Type B pancreatic cell (in vitro differentiated cells): ENCODE results near the gene PRM1. TPM values are rescaled to one million over a fixed set of nuclear protein-coding genes. Genes with fewer than 3 reads are reported as not detected.

ENCODE experiments used
- DNase-seq: peaks from one replicate; pipeline ENCODE4 v3.0.0; 2021; ENCODE audit warnings: mixed read lengths; ENCODE audit not compliant: unreplicated experiment; ENCODE audit errors: extremely low spot score
- H3K27ac Mint-ChIP-seq: 2 replicates; pipeline ENCODE4 v1.8.0; 2021; ENCODE audit warnings: mild to moderate bottlenecking, mixed read lengths
- H3K27me3 Mint-ChIP-seq: 2 replicates; pipeline ENCODE4 v1.8.0; 2021; ENCODE audit warnings: mixed read lengths
- H3K36me3 Mint-ChIP-seq: 2 replicates; pipeline ENCODE4 v1.8.0; 2021; ENCODE audit warnings: mixed read lengths
- H3K4me1 Mint-ChIP-seq: one replicate; pipeline ENCODE4 v1.8.0; 2021; ENCODE audit warnings: mixed read lengths; ENCODE audit not compliant: unreplicated experiment
- H3K4me3 Mint-ChIP-seq: 2 replicates; pipeline ENCODE4 v1.8.0; 2021; ENCODE audit warnings: mild to moderate bottlenecking, mixed read lengths
- H3K9me3 Mint-ChIP-seq: 2 replicates; pipeline ENCODE4 v1.8.0; 2021; ENCODE audit warnings: mixed read lengths
- total RNA-seq: library from RNA; stranded (reverse); gene quantifications from 2 replicates; pipeline ENCODE4 v1.2.1, GENCODE V29; 2021; ENCODE audit warnings: low replicate concordance
- TF ChIP-seq, protein P1 (sequence below): fragments of 200-600 bp; sonication (generic); conservative IDR thresholded peaks from 2 replicates; pipeline ENCODE4 v1.5.0; 2021; ENCODE audit warnings: antibody characterized with exemption, mild to moderate bottlenecking

The PRM1 gene
- total RNA-seq, 1 donor from 2014 or later, result not detected

DNA sequence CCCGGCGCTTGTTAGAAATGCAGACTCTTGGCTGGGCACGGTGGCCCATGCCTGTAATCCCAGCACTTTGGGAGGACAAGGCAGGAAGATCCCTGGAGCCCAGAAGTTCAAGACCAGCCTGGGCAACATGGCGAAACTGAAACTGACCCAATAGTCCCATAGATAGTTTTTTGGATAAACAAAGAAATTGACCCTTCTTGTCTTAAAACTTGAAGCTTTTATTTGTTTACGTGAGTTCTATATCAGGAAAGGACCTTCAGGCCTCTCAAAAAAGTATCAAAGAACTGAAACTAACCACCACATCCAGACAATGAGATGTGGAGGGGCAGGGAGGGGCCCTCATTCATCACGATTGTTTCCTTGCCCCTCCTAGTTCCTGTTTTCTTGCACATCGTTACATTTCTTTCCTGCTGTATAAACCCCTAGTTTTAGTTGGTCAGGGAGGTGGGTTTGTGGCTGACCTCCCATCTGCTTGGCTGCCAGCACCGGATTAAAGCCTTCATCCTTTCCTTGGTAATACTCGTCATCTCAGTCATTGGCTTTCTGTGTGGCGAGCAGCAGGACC is 29.9 kb upstream of the PRM1 start:
- no peaks in the 10 kb centered on the region for H3K27me3 Mint-ChIP-seq
- no peak overlapping the region for H3K4me3 Mint-ChIP-seq
- no peak overlapping the region for H3K27ac Mint-ChIP-seq
- TF ChIP-seq, protein P1, sequence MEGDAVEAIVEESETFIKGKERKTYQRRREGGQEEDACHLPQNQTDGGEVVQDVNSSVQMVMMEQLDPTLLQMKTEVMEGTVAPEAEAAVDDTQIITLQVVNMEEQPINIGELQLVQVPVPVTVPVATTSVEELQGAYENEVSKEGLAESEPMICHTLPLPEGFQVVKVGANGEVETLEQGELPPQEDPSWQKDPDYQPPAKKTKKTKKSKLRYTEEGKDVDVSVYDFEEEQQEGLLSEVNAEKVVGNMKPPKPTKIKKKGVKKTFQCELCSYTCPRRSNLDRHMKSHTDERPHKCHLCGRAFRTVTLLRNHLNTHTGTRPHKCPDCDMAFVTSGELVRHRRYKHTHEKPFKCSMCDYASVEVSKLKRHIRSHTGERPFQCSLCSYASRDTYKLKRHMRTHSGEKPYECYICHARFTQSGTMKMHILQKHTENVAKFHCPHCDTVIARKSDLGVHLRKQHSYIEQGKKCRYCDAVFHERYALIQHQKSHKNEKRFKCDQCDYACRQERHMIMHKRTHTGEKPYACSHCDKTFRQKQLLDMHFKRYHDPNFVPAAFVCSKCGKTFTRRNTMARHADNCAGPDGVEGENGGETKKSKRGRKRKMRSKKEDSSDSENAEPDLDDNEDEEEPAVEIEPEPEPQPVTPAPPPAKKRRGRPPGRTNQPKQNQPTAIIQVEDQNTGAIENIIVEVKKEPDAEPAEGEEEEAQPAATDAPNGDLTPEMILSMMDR, result no peak
- H3K9me3 Mint-ChIP-seq, result no peaks in the 10 kb centered on the region
- no peaks in the 10 kb centered on the region for H3K36me3 Mint-ChIP-seq
- H3K4me1 Mint-ChIP-seq, result peaks cover 20% of the 10 kb centered on the region
- no peak for DNase-seq

DNA sequence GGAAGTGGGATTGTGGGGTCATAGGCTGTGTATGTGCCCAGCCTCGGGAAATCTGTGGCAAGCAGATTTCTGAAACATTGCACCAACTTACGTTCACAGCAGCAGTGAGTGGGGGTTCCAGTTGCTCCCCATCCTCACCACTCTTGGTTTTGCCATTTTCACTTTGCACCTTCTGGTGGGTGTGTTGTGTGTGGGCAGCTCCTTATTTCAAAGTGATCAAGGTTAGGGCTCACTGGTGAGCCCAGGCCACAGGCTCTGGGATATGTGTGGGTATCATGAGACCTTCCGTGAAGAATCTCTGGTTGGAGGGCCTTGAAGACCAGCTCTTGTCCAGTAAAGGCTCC is 29.5 kb upstream of the PRM1 start:
- Mint-ChIP-seq H3K27me3 (no peaks in the 10 kb centered on the region), H3K4me1 (peaks cover 17% of the 10 kb centered on the region), H3K9me3 (no peaks in the 10 kb centered on the region), H3K36me3 (no peaks in the 10 kb centered on the region), H3K27ac (no peak overlapping the region), H3K4me3 (no peak overlapping the region)
- TF ChIP-seq, protein P1, result no peak
- DNase-seq, result no peak

DNA sequence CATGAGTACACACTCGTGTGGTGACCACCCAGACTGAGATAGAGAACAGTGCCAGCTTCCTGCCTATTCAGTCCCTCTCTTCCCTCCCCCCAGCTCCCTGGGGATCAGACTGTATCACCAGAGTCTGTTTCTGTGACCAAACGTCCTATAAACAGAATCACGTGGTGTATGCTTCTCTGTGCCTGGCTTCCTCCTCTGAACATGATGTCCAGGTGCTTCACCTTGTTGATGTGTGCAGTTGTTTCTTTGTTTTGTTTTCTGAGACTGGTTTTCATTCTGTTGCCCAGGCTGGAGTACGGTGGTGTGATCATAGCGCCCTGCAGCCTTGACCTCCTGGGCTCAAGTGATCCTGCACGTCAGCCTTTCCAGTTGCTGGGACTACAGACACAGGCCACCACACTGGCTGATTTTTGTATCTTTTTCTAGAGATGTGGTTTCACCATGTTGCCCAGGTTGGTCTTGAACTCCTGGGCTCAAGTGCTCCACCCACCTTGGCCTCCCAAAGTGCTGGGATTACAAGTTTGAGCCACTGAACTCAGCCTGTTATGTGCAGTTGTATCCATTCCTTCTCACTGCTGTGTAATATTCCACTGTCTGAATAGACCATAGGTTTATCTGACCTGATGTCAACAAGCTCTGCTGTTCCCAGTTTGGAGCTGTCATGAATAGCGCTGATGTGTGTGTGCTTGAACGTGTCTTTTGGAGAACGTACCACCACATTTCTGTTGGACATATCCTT is 28.9 kb upstream of the PRM1 start:
- no peaks in the 10 kb centered on the region for H3K9me3 Mint-ChIP-seq
- DNase-seq, result no peak
- H3K36me3 Mint-ChIP-seq, result no peaks in the 10 kb centered on the region
- TF ChIP-seq, protein P1, result no peak
- no peak overlapping the region for H3K27ac Mint-ChIP-seq
- no peaks in the 10 kb centered on the region for H3K27me3 Mint-ChIP-seq
- H3K4me3 Mint-ChIP-seq, result no peak overlapping the region
- H3K4me1 Mint-ChIP-seq, result peaks cover 17% of the 10 kb centered on the region

DNA sequence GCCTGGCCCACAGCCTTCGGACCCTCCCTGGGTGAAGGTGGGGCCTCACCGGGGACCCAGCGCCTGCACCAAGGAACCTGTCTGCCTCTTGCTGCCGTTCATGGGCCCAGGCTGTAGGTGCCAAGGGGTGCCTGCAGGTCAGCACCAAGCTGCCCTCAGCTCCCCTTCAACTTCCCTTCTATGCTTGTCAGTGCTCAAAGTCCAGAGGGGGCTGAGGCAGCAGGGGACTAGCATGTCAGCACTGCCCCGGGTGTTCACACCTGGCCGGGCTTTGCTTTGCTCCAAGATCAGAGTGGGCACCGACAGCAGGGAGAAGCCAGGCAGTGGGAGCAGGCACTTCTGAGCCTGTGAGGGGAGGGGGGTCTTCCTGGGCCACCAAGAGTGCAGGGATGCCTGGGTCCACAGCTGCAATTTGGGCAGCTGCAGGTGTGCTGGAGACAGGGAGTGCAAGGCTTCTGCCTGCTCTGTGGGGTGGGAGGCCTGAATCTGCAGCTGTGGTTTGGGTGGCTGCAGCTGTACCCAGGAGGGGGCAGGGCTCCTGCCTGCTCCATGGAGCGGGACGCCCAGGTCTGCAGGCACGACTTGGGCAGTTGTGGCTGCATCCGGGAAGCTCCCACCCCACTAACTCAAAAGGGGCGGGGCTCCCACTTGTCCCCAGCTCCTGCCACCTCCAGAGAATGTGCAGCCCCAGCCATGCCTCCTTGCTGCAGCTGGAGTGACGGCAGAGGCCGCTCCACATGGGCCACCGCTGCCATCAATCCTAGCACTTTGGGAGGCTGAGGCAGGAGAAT is 27.6 kb upstream of the PRM1 start:
- no peak for DNase-seq
- Mint-ChIP-seq H3K4me1 (peaks cover 19% of the 10 kb centered on the region), H3K27me3 (no peaks in the 10 kb centered on the region), H3K4me3 (no peak overlapping the region), H3K27ac (no peak overlapping the region), H3K36me3 (no peaks in the 10 kb centered on the region), H3K9me3 (no peaks in the 10 kb centered on the region)
- TF ChIP-seq, protein P1, result no peak

DNA sequence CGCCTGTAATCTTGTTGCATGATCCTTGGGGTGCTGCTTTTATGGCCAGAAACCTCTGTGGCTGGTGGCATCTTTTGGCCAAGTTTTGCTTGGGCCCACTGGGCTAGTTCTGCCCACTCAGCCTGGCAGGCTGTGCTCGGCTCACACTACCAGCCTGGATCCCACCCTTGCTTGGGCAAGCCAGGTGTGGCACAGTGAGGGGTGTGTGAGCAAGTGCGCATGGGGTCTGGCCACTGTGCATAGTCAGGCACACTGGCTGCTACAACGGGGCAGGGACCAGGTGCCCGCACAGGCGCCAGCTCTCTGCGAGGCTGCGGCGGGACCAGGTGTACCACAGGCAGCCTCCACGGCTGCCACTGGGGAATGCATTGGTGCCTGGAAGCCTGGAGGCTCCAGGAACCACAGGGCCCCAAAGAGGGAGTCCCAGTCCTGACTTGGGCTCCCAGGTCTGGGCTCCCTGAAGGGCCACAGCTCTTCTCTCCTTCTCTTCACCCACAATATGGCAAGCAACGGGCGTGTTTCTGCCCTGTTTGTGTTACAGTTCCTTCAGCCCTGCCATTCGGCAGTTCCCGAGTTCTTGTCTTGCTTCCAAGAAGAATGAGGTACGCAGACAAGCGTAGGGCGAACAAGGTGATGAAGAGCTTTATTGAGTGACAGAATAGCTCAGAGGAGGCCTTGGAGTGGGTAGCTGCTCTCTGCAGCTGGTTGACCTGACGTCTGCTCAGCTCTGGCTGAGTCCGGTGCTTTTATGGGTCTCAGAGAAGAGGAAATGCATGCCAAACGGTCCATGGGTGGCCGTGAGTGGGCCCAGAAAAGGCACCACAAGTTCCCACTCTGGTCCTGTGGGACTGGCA is 26.7 kb upstream of the PRM1 start:
- Mint-ChIP-seq H3K9me3 (no peaks in the 10 kb centered on the region), H3K36me3 (no peaks in the 10 kb centered on the region), H3K27me3 (no peaks in the 10 kb centered on the region), H3K4me3 (no peak overlapping the region), H3K4me1 (peaks cover 19% of the 10 kb centered on the region), H3K27ac (no peak overlapping the region)
- TF ChIP-seq, protein P1, result no peak
- no peak for DNase-seq
